GM21447 (cell line): ENCODE results near the gene BBLN.
A peak's percentile ranks its signal among the peaks of the same experiment; 100 is the strongest.
"Not testable (repeated sequence)": the region's sequence is repeated elsewhere in the genome, so short reads cannot be mapped to it uniquely, and the experiment has no call there.

Source experiments
- ATAC-seq: cut with Tn5 transposase; IDR thresholded peaks from one replicate; pipeline ENCODE4 v1.9.1; 2021; ENCODE audit not compliant: unreplicated experiment

BBLN gene

GRCh38 chr9:128159784-128160602 lies at the start of gene BBLN:
Gene BBLN (plus strand): TSS chr9:128160265. CDS start chr9:128160408, 143 bp downstream.
- peak; percentile 67 for ATAC-seq

DNA sequence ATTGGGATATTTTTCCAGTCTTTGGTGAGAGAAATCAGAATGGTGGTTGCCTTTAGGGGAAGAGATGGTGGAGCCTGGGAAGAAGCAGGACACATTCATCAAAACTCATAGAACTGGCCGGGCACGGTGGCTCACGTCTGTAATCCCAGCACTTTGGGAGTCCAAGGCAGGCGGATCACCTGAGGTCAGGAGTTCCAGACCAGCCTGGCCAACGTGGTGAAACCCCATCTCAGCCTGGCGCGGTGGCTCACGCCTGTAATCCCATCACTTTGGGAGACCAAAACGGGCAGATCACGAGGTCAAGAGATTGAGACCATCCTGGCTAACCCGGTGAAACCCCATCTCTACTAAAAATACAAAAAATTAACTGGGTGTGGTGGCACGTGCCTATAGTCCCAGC lies 48.3 kb upstream of the BBLN start:
- not testable (repeated sequence) for ATAC-seq

- no peak for ATAC-seq
These were observed 46.3 kb upstream of the BBLN start for GRCh38 chr9:128113526-128114325.

- ATAC-seq = no peak
These were observed 45.5 kb upstream of the BBLN start for GRCh38 chr9:128114326-128115186.

- no peak for ATAC-seq
These were observed 44.6 kb upstream of the BBLN start for GRCh38 chr9:128115187-128116103.

GRCh38 chr9:128116104-128117083 lies 43.7 kb upstream of the BBLN start:
- no peak for ATAC-seq

DNA sequence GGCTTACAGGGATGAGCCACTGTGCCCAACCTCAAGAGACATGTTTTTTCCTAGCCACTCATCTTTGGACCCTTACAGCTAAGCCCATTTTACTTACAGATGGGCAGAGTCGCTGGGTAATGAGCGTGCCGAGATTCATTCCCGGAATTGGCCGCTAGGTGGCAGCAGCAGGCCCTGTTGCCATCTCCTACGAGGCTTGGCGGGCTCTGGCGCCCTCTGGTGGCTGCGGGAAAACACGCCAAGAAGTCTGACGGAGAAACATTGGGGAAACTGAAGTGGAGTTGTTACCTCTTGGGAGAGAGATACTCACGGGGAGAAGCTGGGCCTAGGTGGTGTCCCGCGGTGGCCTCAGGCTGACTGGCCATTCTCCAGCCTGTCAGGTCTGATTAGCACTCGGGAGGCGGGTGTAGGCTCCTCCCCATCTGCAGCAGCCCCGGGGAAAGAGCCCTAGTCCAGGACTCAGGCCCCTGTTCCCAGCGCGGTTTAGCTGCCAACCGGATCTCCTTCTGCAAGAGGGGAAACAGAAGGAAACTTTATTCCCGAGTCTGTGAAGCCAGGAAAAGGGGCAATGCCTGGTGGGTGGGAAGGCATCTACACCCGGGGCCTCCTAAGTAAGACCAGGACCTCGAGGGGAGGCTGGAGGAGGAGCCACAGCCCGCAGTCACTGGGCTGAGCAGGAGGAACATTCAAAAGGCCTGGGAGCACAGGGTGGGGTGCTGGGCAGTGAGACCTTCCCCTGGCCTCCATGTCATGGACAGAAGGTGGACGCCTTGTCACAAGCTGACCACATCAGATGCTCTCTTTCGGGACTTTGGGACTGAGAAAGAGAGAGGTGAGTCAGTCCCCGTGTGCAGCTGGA lies 42.2 kb upstream of the BBLN start:
- ATAC-seq = peak; percentile 65

DNA sequence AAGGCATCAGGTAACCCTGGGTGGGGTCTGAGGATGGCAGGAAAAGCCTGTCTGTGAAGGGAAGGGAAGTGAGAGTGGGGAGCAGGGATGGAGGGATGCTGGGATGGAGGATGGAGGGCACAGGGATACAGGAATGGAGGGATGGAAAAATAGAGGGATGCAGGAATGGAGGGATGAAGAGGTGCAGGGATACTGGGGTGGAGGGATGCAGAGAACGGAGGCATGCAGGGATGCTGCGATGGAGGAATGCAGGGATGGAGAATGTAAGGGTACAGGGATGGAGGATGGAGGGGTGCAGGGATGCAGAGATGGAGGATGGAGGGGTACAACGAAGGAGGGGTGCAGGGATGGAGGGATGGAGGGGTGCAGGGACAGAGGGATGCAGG lies 41.6 kb upstream of the BBLN start:
- ATAC-seq = no peak

GRCh38 chr9:128118971-128119665 lies 40.9 kb upstream of the BBLN start:
- no peak for ATAC-seq

DNA sequence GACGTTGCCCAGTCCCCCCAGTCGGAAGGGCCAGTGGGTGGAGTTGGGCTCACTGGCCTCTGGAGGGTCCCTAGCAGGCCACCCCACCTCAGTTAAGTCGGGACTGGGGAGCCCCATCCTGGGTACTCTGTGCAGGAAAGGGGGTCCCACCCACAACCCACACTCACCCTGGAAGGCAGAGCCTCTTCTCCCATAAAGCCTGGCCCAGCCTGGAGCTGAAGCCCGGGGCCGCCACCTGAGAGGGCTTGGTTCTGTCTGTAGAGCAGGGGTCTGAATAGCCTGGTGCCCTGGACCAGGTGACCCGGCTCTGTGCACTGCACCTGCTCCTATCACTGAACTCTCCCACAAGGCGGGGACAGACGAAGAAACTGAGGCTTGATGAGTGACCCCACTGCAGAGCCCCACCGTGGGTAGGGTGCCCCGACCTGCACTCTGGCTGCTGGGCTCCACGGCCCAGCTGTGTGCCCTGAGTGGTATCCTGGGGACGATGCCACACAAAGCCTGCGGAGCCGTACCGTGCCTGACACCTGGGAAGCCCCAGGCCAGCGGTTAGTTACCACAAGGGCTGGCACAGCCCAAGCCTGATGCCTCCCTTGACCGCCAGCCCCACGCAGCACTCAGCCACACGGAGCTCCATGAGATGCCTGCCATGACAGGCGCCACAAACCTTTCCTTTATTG lies 39.9 kb upstream of the BBLN start:
- ATAC-seq = no peak

DNA sequence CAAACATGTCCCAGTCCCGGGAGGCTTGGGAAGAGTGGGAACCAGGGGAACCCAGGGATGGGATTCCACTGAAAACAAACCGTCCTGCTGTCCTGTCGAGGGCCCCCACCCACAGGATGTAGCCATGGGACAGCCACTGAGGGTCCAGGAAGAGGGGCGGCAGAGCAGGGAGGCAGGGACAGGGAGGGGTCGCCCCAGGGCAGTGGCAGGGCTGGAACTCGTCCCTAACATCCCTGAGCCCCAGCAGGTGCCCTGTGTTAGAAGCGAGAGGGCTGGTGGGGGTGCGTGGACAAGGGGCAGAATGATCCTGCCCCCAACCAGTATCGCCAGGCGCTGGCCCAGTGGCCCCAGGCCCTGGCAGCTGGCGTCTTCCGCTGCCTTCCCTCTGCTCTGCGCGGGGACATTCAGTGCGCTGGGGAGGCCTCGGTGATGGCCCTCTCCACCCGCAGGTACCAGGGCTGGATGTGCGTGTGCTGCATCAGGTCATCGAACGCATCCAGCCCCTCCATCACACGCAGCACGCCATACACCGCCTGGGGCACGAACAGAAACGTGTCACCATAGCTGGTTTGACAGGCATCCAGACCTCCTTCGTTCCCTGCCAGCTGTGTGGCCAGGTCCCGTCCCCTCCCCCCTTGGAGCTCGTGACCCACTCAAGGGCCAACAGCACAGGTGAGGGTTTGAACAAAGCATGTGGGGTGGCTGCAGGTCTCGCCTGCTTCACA lies 39.2 kb upstream of the BBLN start:
- ATAC-seq = no peak

DNA sequence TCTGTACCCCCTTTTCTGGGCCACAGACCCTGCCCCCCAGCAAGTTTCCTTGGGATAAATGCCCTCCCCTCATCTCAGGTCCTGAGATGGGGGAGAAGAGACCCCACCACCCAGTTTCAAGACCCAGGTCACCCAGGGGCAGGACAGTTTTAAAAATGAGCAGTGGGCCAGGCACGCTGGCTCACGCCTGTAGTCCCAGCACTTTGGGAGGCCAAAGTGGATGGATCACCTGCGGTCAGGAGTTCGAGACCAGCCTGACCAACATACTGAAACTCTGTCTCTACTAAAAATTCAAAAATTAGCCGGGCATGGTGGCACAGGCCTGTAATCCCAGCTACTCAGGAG lies 38.6 kb upstream of the BBLN start:
- ATAC-seq = no peak

GRCh38 chr9:128121924-128122808 lies 37.9 kb upstream of the BBLN start:
- ATAC-seq = no peak

DNA sequence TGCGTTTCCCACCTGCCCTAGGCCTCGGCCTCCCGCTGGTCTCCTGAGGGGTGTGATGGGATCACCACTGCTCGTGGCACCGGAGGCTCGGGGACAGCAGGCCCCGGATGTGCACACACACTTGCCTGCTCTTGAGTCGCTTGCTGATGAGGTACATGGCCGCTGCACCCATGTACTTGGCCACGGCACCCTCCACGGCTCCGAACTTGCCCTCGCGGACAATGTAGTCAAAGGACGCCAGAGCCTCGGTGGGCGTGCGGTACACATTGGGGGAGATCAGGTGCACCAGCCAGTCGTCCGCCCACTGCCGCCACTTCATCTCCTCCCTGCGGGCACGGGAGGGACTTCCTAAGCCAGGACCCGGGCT lies 37.3 kb upstream of the BBLN start:
- ATAC-seq = no peak

- ATAC-seq = no peak
These were observed 36.5 kb upstream of the BBLN start for GRCh38 chr9:128123451-128124080.
